ENCODE measurements around the gene PPRC1. TPM values are rescaled to one million over a fixed set of nuclear protein-coding genes. Genes with fewer than 3 reads are reported as not detected.

PPRC1 gene
- total and polyA plus RNA-seq, 2 donors (not counting 3 experiments of a cell fraction or from before 2014, with no cell fraction given): 27.0 to 49.9 TPM

- H3K9ac ChIP-seq (replicated peaks; ENCODE audit: extremely low read depth, insufficient read depth, low read length): no peak overlapping the region
- no peaks in the 10 kb centered on the region for H3K27me3 ChIP-seq (ENCODE audit: control insufficient read depth in 2 of 2, insufficient read depth in 2 of 2, low read length in 2 of 2)
- H2AFZ ChIP-seq (ENCODE audit: low read depth, low read length): no peak overlapping the region
- no peaks in the 10 kb centered on the region for H3K9me3 ChIP-seq (replicated peaks; ENCODE audit: control insufficient read depth, insufficient read depth, low read length)
- no peak overlapping the region for H3K4me2 ChIP-seq (ENCODE audit: insufficient read depth, low read length)
- intact Hi-C loops (cut with micrococcal nuclease) (no loop called here), dilution Hi-C loops (cut with MboI; ENCODE audit: extremely low pct_ligation_motif_present, low sequenced_read_pairs) (no loop called here)
- FAIRE-seq (no peak), DNase-seq (ENCODE audit: low read depth, low spot score) (no peak)
- BruUV-seq (replicated peaks): no TSS peak
- peaks cover 20% of the 10 kb centered on the region for H3K79me2 ChIP-seq (ENCODE audit: control insufficient read depth, insufficient read depth, low read length)
- H4K20me1 ChIP-seq (replicated peaks; ENCODE audit: control insufficient read depth, extremely low read depth, insufficient read depth, low read length): no peaks in the 10 kb centered on the region
- TF ChIP-seq EZH2 (IDR thresholded peaks at IDR 0.05; ENCODE audit: borderline replicate concordance, low read depth, low read length, severe bottlenecking) (no peak), JUN (IDR thresholded peaks at IDR 0.05; ENCODE audit: borderline replicate concordance, insufficient read depth, insufficient read length, low read depth) (no peak)
- ChIA-PET POLR2A (no interaction called here), CTCF (interaction anchor here (0.8 to 2.2 kb wide), 4 partner anchors 9 to 310 kb away, joined by 3 to 10 read pairs (median 4); partner anchors contain the start of genes CUEDC2 and PPRC1)
- peaks cover 26% of the 10 kb centered on the region for H3K4me1 ChIP-seq (ENCODE audit: control insufficient read depth, extremely low read depth, insufficient read depth, low read length)
- H3K27ac ChIP-seq (ENCODE audit: insufficient read depth, low read depth, low read length): no peak overlapping the region
- no peaks in the 10 kb centered on the region for H3K9me1 ChIP-seq (replicated peaks; ENCODE audit: control insufficient read depth, extremely low read depth, insufficient read depth, low read length)
- H3K4me3 ChIP-seq (replicated peaks in 1 of 3; ENCODE audit: insufficient read depth in 1 of 3, low read depth in 1 of 3, low read length in 3 of 3): no peak overlapping the region
- H3K36me3 ChIP-seq (ENCODE audit: control insufficient read depth in 2 of 2, extremely low read depth in 1 of 2, insufficient read depth in 2 of 2, low read length in 2 of 2): no peaks in the 10 kb centered on the region
Measured at GRCh38 chr10:102122450-102122849, 10.4 kb upstream of the PPRC1 start.

- DNase-seq (ENCODE audit: low read depth, low spot score) (no peak), FAIRE-seq (no peak)
- Histone ChIP-seq H3K36me3 (ENCODE audit: control insufficient read depth in 2 of 2, extremely low read depth in 1 of 2, insufficient read depth in 2 of 2, low read length in 2 of 2) (no peaks in the 10 kb centered on the region), H3K4me2 (ENCODE audit: insufficient read depth, low read length) (no peak overlapping the region), H3K27me3 (ENCODE audit: control insufficient read depth in 2 of 2, insufficient read depth in 2 of 2, low read length in 2 of 2) (no peaks in the 10 kb centered on the region), H3K4me3 (replicated peaks in 1 of 3; ENCODE audit: insufficient read depth in 1 of 3, low read depth in 1 of 3, low read length in 3 of 3) (no peak overlapping the region), H4K20me1 (replicated peaks; ENCODE audit: control insufficient read depth, extremely low read depth, insufficient read depth, low read length) (no peaks in the 10 kb centered on the region), H3K4me1 (ENCODE audit: control insufficient read depth, extremely low read depth, insufficient read depth, low read length) (peaks cover 18% of the 10 kb centered on the region), H3K27ac (ENCODE audit: insufficient read depth, low read depth, low read length) (no peak overlapping the region), H3K9me1 (replicated peaks; ENCODE audit: control insufficient read depth, extremely low read depth, insufficient read depth, low read length) (no peaks in the 10 kb centered on the region), H3K9me3 (replicated peaks; ENCODE audit: control insufficient read depth, insufficient read depth, low read length) (no peaks in the 10 kb centered on the region), H3K79me2 (ENCODE audit: control insufficient read depth, insufficient read depth, low read length) (peaks cover 14% of the 10 kb centered on the region), H3K9ac (replicated peaks; ENCODE audit: extremely low read depth, insufficient read depth, low read length) (no peak overlapping the region), H2AFZ (ENCODE audit: low read depth, low read length) (no peak overlapping the region)
- CTCF ChIA-PET: interaction anchor here (0.9 to 2.2 kb wide), 3 partner anchors 9 to 309 kb away, joined by 3 to 10 read pairs (median 5); partner anchors contain the start of genes CUEDC2 and PPRC1
- POLR2A ChIA-PET: no interaction called here
- intact Hi-C loops (cut with micrococcal nuclease): no loop called here
- dilution Hi-C loops (cut with MboI; ENCODE audit: extremely low pct_ligation_motif_present, low sequenced_read_pairs): no loop called here
- BruUV-seq (replicated peaks): no TSS peak
- TF ChIP-seq EZH2 (IDR thresholded peaks at IDR 0.05; ENCODE audit: borderline replicate concordance, low read depth, low read length, severe bottlenecking) (no peak), CTCF (IDR thresholded peaks at IDR 0.05; ENCODE audit: extremely low read depth in 1 of 2, insufficient read depth in 1 of 2, low read depth in 1 of 2, low read length in 2 of 2) (no peak), FOS (IDR thresholded peaks at IDR 0.05; ENCODE audit: borderline replicate concordance, insufficient read depth, low read length) (no peak), POLR2AphosphoS5 (IDR thresholded peaks at IDR 0.05; ENCODE audit: insufficient read depth, low read depth, low read length) (no peak), MAX (IDR thresholded peaks at IDR 0.05; ENCODE audit: insufficient read depth, insufficient read length) (no peak), POLR2A (IDR thresholded peaks at IDR 0.05; ENCODE audit: low read depth, low read length) (no peak), JUN (IDR thresholded peaks at IDR 0.05; ENCODE audit: borderline replicate concordance, insufficient read depth, insufficient read length, low read depth) (no peak), MYC (IDR thresholded peaks at IDR 0.05; ENCODE audit: low read depth, low read length) (no peak), GATA2 (IDR thresholded peaks at IDR 0.05; ENCODE audit: insufficient read depth, insufficient read length, low read depth, low read length) (no peak)
Measured at GRCh38 chr10:102123223-102123622, 9.6 kb upstream of the PPRC1 start.

Data from endothelial cell of umbilical vein (primary cell).